Upper lobe of left lung (tissue), 6 donors: ENCODE data around the gene RGL1. TPM values are rescaled to one million over a fixed set of nuclear protein-coding genes. Genes with fewer than 3 reads are reported as not detected.
A peak's percentile ranks its signal among the peaks of the same experiment; 100 is the strongest.

Experiments used
- ATAC-seq, 2 donors: fragments of 200-7000 bp; cut with Tn5 transposase; one replicate each; pipeline ENCODE4 v1.9.1; 2022; ENCODE audit warnings: mild to moderate bottlenecking in 2 of 2, moderate library complexity in 2 of 2; ENCODE audit not compliant: low FRiP score in 2 of 2
- DNase-seq, 2 donors: peaks; one replicate each; pipeline ENCODE4 v3.0.0-alpha.2; 2019 to 2020
- H3K27ac ChIP-seq, 4 donors: fragments of 200-600 bp; sonication (generic); one replicate each; pipeline ENCODE4 v1.5.1; 2016 to 2019
- H3K27me3 ChIP-seq, 4 donors: fragments of 200-600 bp; sonication (generic); one replicate each; pipeline ENCODE4 v1.5.1; 2017 to 2019
- H3K36me3 ChIP-seq, 4 donors: fragments of 200-600 bp; sonication (generic); one replicate each; pipeline ENCODE4 v1.5.1; 2016 to 2019
- H3K4me1 ChIP-seq, 4 donors: fragments of 200-600 bp; sonication (generic); one replicate each; pipeline ENCODE4 v1.5.1; 2018 to 2019
- H3K4me3 ChIP-seq, 4 donors: fragments of 200-600 bp; sonication (generic); one replicate each; pipeline ENCODE4 v1.5.1; 2017 to 2019; ENCODE audit warnings: mild to moderate bottlenecking in 2 of 4, moderate library complexity in 1 of 4
- H3K9me3 ChIP-seq, 4 donors: fragments of 200-600 bp; sonication (generic); one replicate each; pipeline ENCODE4 v1.5.1; 2018 to 2019
- CTCF ChIP-seq, 6 experiments: fragments of 450-650 bp in 4 of 6; fragments of 200-600 bp in 2 of 6; sonication (generic) in 2 of 6; IDR thresholded peaks; one replicate each; pipeline ENCODE4 v1.5.1; 2016 to 2019; ENCODE audit warnings: antibody characterized with exemption in 6 of 6
- EP300 ChIP-seq, 4 donors: sonication (generic); formaldehyde crosslinking; IDR thresholded peaks; one replicate each; pipeline ENCODE4 v1.5.1; 2017; ENCODE audit warnings: antibody characterized with exemption in 4 of 4, control low read depth in 2 of 4
- POLR2A ChIP-seq, 4 donors: fragments of 450-650 bp; IDR thresholded peaks; one replicate each; pipeline ENCODE4 v1.5.1; 2016 to 2017; ENCODE audit warnings: antibody characterized with exemption in 4 of 4, mild to moderate bottlenecking in 2 of 4
- POLR2AphosphoS5 ChIP-seq, 2 donors: sonication (generic); formaldehyde crosslinking; IDR thresholded peaks; one replicate each; pipeline ENCODE4 v1.5.1; 2017; ENCODE audit warnings: antibody characterized with exemption in 2 of 2
- WGBS, 2 donors: methylation state at CpG; one replicate each; pipeline ENCODE4 v1.1.5; 2017 to 2018; 5-methylcytosine and 5-hydroxymethylcytosine counted together
- total RNA-seq, 6 donors: library from RNA; depleted of rRNA in 4 of 6; stranded (reverse); fragments of >200 nt in 4 of 6; gene quantifications; one replicate each; pipeline versions ENCODE4 v1.1.0 to v1.2.1, GENCODE V29; 2016 to 2021
- donor health status: DM: no; HTN: no; CAD: no; lungs with moderate emphysema.
- donor health status: DM: no; HTN: yes; CAD: no; lungs with severe emphysema.

RGL1 gene
- total RNA-seq, 6 donors from 2014 or later = 24.1 to 38.9 (median 26.7) TPM

- Histone ChIP-seq H3K9me3 (no peaks in the 10 kb centered on the region), H3K27me3 (no peaks in the 10 kb centered on the region), H3K27ac (no peak overlapping the region), H3K36me3 (no peaks in the 10 kb centered on the region), H3K4me3 (no peak overlapping the region), H3K4me1 (peaks cover 9 to 34% (median 22%) of the 10 kb centered on the region in 4 donors)
- DNase-seq (no peak), ATAC-seq (no peak)
- 90% methylated on average over 4 of the region's 4 CpGs for WGBS, 2 donors
- TF ChIP-seq POLR2AphosphoS5 (IDR thresholded peaks at IDR 0.05) = no peak
- no peak for TF ChIP-seq EP300 (IDR thresholded peaks at IDR 0.05)
- no peak for TF ChIP-seq POLR2A (IDR thresholded peaks at IDR 0.05)
- no peak for TF ChIP-seq CTCF (IDR thresholded peaks at IDR 0.05)
These were observed 31.7 kb downstream of the RGL1 start for GRCh38 chr1:183836598-183836997.

GRCh38 chr1:183837062-183837461 is 32.1 kb downstream of the RGL1 start:
- Histone ChIP-seq H3K27ac (no peak overlapping the region), H3K36me3 (no peaks in the 10 kb centered on the region), H3K4me1 (peaks cover 12 to 39% (median 26%) of the 10 kb centered on the region in 4 donors), H3K4me3 (no peak overlapping the region), H3K9me3 (no peaks in the 10 kb centered on the region), H3K27me3 (no peaks in the 10 kb centered on the region)
- TF ChIP-seq POLR2AphosphoS5 (IDR thresholded peaks at IDR 0.05) (no peak), EP300 (IDR thresholded peaks at IDR 0.05) (no peak), CTCF (IDR thresholded peaks at IDR 0.05) (no peak)
- ATAC-seq (no peak), DNase-seq (no peak)
- WGBS, 2 donors = 71 to 85% methylated on average over 1 of the region's 1 CpG

- Histone ChIP-seq H3K36me3 (no peaks in the 10 kb centered on the region), H3K27ac (peak overlapping the region in 2 of 4 donors; percentile 49 to 58), H3K27me3 (no peaks in the 10 kb centered on the region), H3K4me3 (no peak overlapping the region), H3K9me3 (no peaks in the 10 kb centered on the region), H3K4me1 (peaks cover 21 to 51% (median 35%) of the 10 kb centered on the region in 4 donors)
- WGBS, 2 donors = 52 to 71% methylated on average over 2 of the region's 2 CpGs
- no peak for ATAC-seq
- DNase-seq = no peak
- TF ChIP-seq EP300 (IDR thresholded peaks at IDR 0.05) (no peak), CTCF (IDR thresholded peaks at IDR 0.05) (no peak), POLR2AphosphoS5 (IDR thresholded peaks at IDR 0.05) (no peak), POLR2A (IDR thresholded peaks at IDR 0.05) (no peak)
These were observed 33.3 kb downstream of the RGL1 start for GRCh38 chr1:183838221-183838620.

- no peaks in the 10 kb centered on the region for H3K27me3 ChIP-seq
- DNase-seq (no peak), ATAC-seq (no peak)
- WGBS, 2 donors = 86 to 94% methylated on average over 1 of the region's 1 CpG
- no peaks in the 10 kb centered on the region for H3K9me3 ChIP-seq
- no peak for TF ChIP-seq POLR2AphosphoS5 (IDR thresholded peaks at IDR 0.05)
- TF ChIP-seq EP300 (IDR thresholded peaks at IDR 0.05) = no peak
- no peak for TF ChIP-seq POLR2A (IDR thresholded peaks at IDR 0.05)
- TF ChIP-seq CTCF (IDR thresholded peaks at IDR 0.05) = no peak
- no peaks in the 10 kb centered on the region for H3K36me3 ChIP-seq
- no peak overlapping the region for H3K4me3 ChIP-seq
- no peak overlapping the region for H3K27ac ChIP-seq
- peaks cover 22 to 51% (median 36%) of the 10 kb centered on the region in 4 donors for H3K4me1 ChIP-seq
These were observed 35.2 kb downstream of the RGL1 start for GRCh38 chr1:183840140-183840539.

GRCh38 chr1:183841550-183841949 is 36.6 kb downstream of the RGL1 start:
- H3K27me3 ChIP-seq = no peaks in the 10 kb centered on the region
- TF ChIP-seq CTCF (IDR thresholded peaks at IDR 0.05) = no peak
- no peak for TF ChIP-seq POLR2AphosphoS5 (IDR thresholded peaks at IDR 0.05)
- TF ChIP-seq EP300 (IDR thresholded peaks at IDR 0.05) = no peak
- no peak for TF ChIP-seq POLR2A (IDR thresholded peaks at IDR 0.05)
- peak overlapping the region in 3 of 4 donors; percentile 42 to 75 (median 75) for H3K27ac ChIP-seq
- no peaks in the 10 kb centered on the region for H3K36me3 ChIP-seq
- DNase-seq (no peak), ATAC-seq (no peak)
- WGBS, 2 donors = 4 to 8% methylated on average over 1 of the region's 1 CpG
- H3K9me3 ChIP-seq = no peaks in the 10 kb centered on the region
- H3K4me1 ChIP-seq = peaks cover 22 to 48% (median 34%) of the 10 kb centered on the region in 4 donors
- H3K4me3 ChIP-seq = no peak overlapping the region
